COR-L47 (cell line): ENCODE data around the gene ERCC5.

Experiments used
- DNase-seq: peaks from one replicate; lab custom pipeline; 2025; lab: John Stamatoyannopoulos, UW

ERCC5 gene

DNA sequence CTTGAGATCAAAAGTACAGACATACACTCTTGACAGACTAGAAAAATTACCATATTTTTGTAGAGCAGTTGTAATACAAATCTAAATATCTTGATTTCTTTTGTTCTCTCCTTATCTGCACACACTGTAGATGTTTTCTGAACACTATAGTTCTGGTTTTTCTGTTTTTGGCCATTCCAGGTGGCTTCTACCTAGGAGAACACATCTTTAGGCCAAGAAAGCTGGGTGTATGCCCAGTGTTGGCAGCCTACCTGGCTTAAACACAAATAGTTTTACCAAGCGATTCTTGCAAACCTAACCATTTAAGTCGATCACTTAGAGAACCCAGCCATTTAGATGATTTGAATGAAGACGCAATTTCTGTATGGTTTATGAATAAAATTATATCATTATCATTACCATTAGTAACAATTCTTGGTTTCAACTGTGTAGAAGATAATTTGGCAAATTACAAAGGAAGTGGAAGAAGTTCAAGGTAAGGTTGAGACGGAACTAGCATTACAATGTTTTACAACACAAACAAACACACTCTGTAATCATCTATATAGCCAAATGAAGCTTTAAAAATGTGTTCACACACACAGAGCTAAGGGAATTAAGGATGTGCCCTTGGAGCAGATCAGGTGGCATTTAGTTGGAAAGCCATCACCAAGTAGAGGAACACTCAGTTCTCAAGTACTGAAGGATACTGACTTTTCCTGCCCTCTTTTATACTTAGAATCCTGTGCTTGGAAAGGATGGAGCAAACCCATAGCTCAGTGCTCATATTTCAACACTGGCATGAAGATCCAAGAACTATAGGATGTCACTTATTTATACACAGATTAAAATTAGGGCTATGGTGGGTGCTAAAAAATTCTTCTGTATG is 36.2 kb downstream of the ERCC5 start:
- no peak for DNase-seq

DNA sequence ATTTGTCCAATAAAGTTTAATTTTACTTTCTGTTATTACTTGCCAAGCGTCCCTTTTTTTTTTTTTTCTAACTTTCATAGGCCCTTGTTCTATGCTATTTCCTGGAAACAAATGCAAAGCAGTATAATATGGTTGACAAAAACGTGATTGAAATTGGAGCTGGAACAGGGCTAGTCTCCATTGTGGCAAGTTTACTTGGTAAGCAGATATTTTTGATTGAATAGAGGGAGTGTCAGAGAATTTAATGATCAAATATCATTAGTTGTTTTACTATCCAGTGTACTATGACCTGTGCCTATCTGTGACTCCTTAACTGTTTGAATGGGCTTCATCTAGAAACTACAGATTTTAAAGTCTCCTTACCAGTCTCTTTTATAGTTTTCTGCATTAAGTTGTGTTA is 46.7 kb downstream of the ERCC5 start:
- no peak for DNase-seq

DNA sequence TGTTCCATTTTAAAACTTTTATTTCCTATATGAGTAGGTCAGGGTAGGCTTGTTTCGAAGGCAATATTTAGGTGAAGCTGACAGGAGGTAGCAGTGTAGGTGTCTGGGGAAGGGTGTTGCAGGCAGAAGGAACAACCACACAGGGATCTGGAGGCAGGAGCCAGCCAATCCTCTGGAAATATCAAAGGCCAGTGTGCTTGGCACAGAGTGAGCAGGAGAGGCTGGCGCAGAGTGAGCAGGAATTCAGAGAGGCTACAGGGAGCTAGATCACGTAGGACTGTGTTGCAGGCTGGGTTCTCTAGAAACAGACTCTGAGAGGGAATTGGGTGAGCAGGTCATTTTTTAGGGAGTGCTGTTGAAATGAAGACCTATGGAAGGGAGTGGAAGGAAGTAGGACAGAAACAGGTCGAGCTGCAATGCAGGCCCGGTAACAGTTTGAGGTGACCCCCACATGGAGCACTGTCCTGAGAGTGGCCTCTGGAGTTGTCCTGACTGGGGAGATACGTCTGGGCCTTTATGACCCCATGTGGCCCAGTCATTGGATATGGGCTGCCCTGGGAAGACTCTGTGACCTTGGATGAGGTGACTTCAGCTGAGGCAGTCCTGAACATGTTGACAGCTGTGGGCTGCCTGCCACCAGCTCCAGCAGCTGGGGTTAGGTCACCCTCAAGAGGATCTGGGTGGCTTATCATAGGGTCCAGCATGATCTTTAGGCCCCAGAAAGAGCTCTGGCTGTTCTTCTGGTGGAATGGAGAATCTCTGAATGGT is 51.7 kb downstream of the ERCC5 start:
- no peak for DNase-seq

DNA sequence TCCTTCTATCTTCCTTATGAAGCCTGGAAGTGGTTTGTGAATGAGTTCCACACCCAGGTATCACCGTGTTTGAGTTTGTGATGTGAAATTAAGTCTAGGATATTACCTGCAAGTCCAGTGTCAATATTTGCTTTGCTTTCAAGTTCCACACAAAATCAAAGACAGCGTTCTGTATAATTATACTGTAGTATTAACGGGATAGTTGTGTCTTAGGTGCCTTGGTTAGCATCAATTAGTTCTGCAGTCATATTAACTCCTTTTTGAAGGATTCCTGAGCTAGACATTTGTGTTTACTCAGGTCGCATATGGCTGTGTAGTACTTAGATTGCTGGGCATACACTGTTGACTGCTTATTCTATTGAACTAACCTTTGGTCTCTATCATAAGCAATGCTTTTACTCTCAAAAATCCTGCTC is 54.4 kb downstream of the ERCC5 start:
- peak; percentile 17 for DNase-seq

DNA sequence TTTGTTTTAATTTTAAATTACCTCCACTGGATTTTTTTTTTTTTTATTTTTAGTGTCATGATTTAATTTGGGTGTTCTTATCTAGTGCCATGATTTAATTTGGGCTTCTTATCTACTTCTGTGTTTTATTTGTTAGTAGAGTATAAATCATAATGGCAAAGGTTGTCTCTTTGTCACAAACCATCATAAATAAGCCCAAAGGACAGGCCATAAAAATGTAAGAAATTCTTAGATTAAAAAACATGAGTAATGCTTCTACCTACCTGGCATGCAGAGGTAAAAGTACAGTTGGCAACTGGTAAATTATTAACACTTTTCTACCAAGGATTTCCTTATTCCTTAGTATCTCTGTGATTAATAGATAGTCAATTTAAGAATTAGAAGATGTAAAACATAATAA is 55.2 kb downstream of the ERCC5 start:
- no peak for DNase-seq

DNA sequence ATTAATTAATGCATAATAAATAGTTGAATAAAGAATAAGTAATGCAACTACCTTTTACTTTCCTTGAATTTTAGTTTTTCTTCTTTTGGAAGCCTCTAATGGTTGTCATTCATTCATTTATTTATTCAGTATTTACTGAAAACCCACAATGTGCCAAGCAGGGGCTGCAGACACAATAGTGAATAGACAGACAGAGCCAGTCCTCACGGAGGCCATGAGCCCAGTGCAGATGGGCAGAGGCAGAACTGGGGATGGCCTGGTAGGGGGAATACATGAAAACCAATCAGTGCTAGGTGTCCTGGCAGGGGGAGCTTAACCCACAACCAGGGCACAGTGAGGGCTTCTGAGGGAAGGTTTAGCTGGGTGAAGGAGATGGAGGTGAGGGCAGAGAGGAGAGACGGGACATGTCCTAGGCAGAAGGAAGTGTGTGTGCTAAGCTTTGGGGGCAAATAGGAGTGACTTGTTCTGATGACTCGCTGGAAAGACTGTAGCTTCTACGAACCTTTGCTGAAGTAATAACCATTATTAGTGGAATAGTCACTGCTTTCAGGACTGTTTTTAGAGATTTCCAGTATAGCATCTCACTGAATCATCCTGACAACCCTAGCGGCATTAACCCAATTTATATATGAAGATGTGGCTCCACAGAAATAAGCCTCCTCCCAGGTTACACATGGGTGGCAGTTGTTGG is 55.9 kb downstream of the ERCC5 start:
- no peak for DNase-seq

DNA sequence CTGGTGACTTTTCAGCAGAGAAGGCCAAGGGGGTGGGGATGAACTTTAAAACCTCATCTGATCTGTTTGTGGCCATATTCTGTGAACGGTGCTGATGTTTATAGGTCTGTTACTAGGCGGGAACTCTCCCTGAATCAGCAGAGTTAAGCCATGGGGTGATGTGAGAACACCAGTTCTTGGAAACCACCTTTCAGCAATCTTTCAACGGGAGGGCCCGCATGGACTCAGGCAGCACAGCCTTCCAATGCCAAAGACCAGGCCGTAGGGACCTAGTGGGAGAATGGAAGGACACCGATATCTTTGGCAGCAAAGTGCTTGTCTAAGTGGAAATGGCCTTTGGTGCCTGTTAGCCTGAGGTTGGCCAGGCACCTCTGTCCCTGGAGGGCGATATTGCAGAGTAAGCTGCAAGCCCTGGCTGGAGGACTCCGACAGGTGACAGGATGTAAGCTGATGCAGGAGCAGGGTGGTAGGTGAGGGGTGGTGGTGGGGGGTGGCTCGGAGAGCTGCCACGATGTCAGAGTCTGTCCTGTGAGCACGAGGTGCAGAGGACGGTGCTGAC is 57.0 kb downstream of the ERCC5 start:
- DNase-seq = no peak

DNA sequence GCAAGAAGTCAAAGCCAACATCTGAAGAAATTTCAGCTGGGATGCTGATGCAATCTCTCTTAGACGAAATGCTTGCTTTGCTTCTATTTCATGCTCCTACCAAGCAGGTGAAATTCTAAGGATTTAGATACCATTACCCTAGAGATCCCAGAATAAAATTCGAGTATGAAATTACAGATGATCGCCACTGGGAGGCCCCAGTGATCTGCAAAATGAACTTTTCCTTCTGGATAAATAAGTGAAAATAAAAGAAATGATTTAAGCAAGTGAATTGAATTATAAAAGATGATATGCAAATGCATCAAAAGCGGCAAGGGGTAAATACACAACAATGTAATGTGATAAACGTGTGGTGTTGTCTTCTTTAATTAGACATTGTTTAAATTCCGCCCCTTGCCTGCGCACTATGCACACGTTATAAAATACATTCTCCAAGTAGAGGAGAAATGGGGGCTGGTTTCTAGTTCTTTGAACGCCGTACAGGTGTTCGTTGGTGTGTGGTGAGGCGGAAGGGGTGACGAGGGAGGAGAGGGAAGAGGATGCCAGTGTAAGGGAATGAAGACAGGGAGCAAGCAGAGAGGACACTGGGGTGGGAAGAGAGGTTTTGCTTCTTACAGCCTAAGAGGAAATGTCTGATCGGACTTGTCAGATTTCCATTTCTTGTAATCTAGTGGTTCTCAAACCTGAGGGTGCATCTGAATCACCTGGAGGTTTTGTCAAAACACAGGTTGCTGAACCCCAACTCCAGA is 58.0 kb downstream of the ERCC5 start:
- no peak for DNase-seq

DNA sequence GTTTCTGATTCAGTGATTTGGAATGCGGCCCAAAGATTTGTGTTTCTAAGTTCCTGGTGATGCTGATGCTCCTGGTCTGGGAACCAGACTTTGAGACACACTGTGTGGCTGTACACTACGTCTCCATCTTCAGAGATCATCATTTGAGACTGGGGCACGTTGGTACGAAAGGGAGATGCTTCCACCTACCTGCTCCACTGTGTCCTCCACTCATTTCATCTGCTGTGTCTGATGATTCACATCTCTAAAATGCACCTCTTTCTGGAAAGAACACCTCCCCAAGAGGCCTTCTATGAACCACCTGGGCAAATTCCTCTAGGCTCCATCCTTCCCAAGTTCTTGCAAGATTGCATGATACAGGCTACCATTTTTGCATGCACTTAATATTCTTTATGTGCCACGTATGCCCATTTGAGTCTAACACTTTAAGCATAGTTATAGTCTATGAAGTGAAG is 58.6 kb downstream of the ERCC5 start:
- DNase-seq = no peak

DNA sequence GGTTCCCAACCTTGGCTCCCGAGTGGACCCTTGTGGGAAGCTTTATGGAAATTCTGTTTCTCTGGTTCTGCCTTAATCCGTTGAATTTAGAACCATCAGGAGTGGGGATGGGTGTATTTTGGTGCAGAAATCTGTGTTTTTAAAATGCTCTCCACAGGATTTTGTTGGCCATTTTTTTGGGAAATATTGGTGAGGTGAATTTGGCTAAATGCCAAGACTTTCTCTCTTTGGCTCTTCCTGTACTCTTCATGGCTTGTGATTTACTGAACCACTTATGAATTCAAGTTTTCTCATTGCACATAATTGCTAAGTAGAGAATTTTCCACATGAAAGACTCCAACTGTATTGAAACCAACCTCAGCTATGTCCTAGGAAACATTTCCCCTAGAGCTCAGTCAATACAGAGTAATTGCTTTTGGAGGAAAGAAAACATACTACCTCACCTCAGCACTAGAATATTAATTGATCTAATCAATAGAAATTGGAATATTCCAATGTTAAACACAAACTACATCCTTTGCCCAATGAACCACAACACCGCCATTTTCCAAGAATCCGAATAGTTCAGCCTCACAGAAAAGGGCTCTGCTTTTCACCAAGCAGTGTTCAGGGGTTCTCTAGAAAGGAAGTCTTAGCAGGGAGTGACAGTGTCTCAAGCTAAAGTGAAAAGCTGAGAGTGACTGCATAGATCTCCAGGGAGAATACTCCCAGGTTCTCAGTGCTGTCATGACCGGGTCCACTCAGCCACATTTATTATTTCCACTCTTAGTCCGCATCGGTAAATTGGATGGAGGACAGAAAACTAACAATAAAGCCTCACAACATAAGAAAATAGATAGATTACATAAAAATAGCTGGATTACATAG is 60.3 kb downstream of the ERCC5 start:
- no peak for DNase-seq

DNA sequence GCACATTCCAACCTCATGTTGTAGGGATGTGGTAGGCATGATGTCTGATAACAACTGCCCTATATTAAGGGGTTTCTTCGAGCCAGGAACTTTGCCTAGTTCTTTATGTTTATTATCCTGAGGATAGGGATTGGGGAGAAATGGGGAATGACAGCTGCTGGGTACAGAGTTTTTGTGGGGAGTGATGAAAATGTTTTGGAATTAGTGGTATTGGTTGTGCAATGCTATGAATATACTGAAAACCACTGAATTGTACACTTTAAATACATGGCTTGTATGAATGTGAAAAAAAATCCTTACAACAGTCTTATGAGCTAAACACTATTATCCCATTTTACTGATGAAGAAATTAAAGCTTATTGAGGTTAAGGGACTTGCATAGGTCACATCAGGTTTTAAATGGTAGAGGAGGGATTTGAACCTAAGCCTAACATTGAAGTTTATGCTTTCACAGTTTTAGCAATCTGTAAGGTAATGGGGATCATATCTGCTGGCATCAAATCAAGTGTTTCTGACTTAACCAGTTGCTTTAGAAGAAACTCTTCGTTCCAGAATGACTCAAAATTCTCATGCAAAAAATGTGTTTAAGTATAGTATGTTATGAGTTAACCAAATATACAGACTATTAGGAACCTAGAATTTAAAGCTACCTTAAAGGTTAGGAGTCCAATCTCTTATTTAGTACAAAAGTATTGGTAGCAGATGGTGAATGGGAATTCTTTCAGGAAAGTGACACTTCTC is 61.4 kb downstream of the ERCC5 start:
- DNase-seq = no peak

DNA sequence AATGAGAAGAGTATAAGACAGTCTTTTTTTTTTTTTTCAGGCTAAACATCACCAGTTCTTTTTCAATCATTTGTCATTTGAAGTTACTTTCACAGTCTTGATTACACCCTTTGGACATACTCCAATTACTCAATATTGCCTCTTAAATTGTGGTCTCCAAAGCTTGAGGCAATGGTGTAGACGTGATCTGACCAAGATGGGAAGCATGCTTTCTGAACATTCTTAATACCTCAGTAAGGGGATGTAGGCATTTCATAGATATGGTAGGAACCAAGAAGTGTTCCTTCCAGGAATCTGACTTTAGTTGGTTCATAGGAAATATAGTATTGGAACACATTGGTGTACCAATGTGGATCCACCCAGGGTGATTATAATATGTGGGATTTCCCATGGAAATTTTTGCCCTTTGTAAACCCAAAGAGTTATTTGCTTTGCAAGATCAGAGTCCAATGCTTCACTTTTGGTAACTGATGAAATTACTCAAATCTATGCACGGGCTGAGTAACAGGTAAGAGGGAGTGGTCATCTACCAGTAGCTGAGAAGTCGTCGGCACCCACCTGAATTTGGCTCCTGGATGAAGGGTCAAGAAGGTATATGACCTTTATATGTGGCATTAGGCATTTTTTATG is 62.2 kb downstream of the ERCC5 start:
- DNase-seq = no peak

DNA sequence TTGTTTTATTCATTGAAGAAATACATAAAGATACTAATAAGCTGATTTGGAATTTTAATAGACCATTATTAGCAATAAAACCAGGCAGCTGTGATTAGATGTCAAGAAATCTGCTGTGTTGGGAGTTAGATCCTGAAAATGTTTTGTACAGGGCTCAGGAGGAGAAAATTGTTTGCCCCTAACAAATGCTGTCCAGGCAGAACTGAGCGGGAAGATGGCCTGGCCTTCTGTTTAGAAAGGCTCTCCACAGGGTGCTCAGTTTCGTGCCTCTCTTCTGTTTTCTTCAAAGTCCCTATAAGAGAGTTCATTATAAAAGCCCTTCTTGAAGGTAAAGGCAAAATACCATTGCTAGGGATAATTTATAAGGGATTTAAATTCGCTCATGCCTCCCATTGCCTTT is 64.1 kb downstream of the ERCC5 start:
- no peak for DNase-seq

DNA sequence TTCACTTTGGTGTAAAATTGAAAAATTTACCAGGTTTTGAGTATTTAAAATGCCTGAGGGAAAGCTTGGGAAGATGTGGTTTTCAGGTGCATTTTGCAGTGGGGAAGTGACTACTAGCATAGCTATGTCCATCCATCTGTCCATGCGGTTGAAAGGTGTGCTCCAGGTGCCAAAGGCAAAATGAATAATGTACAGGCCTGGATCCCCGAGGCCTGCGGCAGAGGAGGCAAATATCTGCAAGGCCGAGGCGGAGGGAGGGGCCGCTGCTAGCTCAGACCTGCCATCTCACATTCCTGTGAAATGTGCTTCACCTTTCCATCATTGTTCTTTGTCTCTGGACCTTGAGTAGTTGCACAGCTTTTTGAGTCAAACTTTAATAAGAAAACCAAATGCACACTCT is 65.5 kb downstream of the ERCC5 start:
- no peak for DNase-seq

DNA sequence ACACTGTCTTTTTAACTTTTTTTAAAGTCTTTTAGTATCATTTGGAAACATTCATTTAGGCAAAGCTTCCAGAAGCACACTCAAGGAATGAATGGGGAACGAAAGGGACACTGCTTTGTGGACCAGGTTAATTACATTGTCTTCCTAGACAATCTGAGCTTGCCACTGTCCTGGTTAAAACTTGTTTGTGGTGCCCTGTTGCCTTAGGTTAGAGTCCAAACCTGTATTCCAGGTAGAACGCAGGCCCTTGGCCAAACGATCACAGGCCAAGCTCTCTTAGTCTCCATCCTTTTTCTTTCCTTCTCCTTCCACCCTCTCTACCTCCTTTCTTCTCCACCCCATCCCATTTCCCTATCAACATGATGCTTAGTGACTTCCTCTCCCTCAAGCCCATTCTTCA is 66.8 kb downstream of the ERCC5 start:
- DNase-seq = no peak

DNA sequence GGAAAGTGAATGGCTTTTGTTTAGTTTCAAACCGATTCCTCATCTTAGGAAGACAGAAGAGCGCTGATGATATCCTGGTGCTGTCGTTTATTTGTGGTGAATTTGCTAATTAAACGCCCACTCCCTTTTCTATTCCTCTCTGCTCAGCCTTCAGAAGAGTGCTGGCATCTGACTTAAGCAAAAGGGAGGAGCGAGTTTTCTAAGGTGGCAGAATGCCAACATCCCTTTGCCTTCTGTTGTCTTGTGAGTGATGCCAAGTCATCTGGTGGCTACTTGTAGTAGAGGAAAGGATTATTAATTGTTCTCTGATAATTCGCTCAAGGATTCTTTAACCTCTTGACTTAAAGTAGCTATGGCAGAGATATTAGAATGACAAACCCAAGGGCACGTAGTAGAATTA is 68.1 kb downstream of the ERCC5 start:
- DNase-seq = no peak

DNA sequence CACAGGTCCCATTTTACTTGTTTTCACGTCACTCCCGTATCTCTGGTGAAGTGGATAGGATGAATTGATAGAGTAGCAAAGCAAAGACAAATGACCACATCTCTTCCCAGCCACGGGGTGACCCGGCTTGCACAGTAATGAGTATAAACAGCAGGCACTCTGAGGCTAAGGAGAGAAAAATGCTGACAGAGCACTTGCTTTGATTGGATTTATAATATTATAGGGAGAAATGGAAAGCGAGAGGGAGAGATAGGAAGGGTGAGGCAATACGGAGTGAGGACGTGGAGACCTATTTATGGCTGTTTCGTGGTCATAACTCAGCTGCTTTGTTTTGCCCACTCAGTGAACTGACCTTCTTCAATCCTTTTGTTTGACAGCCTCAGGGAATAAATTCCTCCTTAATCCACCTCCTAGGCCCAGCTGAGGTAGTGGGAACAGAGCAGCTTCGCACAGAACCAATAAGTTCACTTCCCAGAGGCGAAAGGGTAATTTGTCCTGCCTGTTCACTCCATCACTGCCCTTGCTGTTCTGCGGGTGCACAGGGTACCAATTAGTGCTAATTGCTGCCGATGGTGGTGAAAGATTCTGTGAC is 68.6 kb downstream of the ERCC5 start:
- no peak for DNase-seq

DNA sequence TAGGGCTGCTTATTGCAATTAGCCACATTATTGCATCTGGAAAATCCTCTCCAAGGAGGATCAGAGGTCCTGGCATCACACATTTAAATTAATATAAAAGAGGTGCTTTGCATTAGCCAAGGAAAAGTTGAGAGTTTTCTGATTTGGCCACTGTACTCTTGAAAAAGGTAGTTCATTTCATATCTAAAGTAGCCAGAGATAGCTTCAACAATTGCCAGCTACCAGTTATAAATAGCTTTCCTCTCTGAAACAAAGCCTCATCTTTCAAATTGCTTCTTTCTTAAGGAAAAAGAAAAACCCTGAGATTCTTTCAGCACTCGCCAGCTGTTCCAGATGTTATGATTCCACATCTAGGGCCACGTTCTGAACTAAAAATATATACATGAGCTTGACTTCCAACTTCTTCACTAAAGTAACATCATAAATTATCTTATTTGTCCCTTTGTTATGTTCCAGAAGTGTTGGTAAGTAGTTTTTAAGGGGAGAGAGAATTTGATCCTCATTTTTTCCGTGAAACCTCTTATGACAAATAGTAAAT is 69.6 kb downstream of the ERCC5 start:
- no peak for DNase-seq

DNA sequence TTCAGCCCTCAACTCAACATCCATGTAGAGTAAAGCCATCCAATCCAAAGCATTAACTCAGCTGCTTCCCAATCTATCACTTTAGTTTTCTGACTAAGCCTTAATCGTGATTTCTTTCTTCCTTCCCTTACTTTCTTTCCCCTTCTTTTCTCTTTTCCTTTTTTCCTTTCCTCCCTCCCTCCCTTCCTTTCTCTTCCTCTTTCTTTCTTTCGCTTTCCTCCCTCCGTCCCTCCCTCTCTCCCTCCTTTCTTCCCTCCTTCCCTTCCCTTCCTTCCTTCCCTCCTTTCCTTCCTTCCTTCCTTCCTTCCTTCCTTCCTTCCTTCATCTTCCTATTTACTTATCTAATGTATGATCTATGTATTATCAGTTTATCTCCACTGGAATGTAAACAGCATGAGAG is 71.2 kb downstream of the ERCC5 start:
- no peak for DNase-seq
